Measurements from ENCODE around the gene SNRNP40.

DNA sequence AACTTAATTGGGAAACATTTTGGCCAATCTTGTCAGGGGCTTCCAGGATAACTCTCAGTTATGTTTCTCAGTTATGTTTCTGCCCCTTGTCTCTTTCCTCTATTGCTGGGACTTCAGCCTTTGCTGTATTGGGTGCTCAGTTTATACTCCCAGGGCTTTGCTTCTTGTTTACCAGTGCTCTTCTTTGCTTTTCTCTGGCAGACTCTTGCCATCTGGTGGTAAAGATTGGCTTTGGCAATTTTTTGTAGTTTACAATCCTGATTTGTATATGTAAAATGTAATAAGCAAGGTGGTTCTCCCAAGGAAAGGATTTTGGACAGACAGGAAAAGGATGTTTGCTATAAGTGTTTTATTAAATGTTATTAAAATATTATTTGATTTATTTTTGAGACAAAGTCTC lies 38.4 kb upstream of the SNRNP40 start:
- TF ChIP-seq YY1 (IDR thresholded peaks at IDR 0.05; ENCODE audit: insufficient read depth, insufficient read length) = no peak
- TF ChIP-seq ZNF274 (IDR thresholded peaks at IDR 0.05; ENCODE audit: low read depth, low read length) = no peak

Data from NT2/D1 (cell line).